AG08395 (cell line): ENCODE measurements around the gene PRRC2C.
"Not testable (repeated sequence)": the region's sequence is repeated elsewhere in the genome, so short reads cannot be mapped to it uniquely, and the experiment has no call there.

Source experiments
- DNase-seq: peaks from one replicate; pipeline ENCODE4 v3.0.0; 2012; ENCODE audit warnings: mixed read lengths, low spot score

The PRRC2C gene

DNA sequence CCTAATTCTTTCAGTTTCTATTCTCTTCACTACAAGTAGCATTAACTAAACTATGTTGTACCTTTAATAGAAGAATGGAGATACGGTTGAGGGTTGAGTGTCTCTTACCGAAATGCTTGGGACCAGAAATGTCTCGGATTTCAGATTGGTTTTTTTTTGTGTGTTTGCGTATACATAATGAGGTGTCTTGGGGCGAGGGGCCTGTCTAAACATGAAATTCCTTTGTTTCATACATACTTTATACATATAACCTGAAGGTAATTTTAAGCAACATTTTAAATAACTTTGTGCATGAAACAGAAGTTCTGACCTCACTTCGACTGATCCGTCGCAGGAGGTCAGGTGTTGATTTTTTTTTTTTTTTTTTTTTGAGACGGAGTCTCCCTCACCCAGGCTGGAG is 100.4 kb downstream of the PRRC2C start:
- no peak for DNase-seq

DNA sequence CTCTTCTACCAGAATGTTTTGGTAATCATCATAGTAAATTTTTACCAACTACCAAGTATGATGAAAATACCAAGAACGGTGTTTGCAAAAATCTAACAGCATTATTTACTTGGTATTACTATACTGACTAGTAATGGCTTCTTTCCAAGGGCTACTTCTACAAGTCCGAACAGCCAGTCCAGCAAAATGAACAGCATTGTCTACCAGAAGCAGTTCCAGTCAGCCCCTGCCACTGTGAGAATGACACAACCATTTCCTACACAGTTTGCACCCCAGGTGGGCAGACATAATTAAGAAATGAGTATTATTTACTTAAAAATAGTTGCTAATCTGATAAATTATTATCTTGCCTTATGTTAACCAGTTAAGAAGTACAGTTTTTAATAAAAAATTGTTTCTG is 102.9 kb downstream of the PRRC2C start:
- DNase-seq = no peak

DNA sequence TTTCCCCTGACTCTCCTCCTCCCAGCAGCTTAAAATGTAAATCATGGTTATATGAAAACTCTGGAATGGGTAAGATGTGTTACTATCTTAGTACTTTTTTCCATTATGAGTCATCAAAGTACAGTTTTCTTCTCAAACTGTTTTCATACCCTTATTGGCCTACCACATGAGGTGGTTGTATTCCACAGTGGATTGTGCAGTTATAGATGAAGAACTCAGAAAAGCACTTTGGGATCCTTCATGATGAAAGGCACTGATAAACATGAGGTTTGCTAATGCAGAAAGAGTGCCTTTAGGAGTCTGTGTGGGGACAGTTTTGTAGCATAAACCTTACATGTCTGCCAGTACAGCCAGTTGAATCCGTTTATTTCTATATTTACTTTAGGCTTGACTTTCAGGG is 104.7 kb downstream of the PRRC2C start:
- DNase-seq = peak; percentile 12

DNA sequence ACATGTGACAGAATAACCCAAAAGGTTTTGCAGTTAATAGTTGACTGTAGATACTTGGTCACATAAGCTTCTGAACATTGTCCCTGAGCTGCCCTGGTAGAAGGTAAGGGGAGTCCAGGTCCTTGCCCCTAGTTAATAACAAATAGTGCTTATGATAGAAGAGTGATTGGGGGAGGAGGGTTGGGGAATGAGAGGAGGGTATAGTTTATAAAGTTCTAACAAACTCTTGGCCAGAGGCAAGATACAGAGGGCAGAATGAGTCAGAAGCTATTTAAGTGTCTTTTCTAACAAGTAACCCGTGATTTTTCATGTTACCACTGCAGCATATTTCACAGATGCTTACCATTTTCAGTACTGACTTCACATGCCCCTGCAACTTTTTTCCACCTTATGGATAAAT is 110.0 kb downstream of the PRRC2C start:
- DNase-seq = peak; percentile 36

DNA sequence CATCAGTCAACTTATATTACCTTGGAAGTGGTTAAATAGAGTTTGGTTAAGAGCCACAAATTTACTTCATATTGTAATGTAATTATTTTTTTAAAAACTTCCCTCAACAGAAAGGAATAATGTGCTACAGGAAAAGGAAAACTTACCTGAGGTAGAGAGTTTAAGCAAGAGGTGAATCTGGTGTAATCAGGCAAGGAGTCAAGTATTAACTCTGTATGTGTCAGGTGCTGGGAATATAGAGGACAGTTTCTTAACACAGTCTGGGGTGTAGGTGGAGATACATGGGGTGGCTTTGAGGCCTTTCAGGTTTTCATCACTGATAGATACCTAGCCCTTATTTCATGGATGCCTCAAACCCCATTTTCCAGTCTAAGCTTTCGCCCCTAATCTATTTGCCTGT is 110.8 kb downstream of the PRRC2C start:
- no peak for DNase-seq

DNA sequence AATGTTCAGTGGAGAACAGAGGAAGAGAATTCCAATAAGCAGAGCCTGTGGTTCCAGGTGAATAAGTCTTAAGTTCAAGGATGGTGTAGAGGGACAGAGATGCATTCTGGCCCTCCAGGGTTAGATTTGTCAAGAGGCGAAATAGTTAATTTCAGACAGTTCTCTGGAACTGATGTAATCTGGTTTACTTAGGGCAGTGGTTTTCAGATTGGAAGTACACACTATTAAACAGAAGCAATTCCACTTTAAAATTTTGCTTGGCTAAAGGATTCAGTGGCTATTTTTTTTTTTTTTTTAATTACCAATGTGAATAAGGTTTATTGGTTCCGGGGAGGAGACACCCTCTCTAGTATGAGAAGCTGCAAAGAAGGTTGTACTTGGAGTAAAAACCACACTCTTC is 111.4 kb downstream of the PRRC2C start:
- DNase-seq = no peak

DNA sequence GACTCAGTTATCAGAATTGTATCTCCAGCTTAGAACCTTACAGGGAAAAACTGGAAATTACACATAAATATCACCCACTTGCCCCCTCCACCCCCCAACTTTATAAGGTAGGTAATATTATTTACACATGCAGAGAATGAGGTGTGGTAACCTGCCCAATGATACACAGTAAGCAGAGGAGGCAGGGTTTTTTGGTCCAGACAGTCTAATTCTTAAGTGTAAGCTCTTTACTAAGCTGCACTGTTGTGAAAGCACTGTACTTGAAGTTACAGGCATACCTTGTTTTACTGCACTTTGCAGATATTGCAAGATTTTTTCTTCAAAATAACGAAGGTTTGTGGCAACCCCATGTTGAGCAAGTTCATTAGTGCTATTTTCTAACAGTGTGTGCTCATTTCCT is 111.9 kb downstream of the PRRC2C start:
- DNase-seq = no peak

DNA sequence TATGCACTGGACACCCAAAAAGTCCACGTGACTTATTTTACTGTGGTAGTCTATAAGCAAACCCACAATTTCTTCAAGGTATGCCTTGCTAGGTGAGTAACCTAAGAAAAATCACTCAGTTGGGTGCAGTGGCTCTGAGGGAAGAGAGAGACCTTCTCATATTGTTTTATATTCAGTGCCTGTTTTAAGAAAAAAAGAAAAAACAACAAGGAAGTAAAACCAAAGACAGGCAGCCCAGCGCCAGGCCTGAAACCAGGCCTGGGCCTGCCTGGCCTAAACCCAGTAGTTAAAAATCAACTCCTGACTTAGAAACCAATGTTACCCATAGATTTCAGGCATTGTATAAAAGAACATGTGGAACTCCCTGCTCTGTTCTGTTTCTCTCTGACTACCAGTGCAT is 115.0 kb downstream of the PRRC2C start:
- DNase-seq = not testable (repeated sequence)

DNA sequence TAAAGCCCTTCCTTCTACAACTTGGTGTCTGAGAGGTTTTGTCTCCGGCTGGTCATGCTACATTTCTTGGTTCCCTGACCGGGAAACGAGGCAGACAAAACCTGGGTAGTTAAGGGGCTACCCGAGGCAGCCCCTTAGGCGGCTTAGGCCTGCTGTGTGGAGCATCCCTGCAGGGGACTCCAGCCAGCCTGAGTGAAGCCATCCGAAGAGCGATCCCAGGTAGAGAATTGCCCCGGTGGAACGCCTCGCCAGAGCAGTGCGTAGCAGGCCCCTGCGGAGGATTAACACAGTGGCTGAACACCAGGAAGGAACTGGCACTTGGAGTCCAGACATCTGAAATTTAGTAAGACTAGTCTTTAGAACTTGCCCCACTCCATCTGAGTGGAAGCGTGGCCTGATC is 115.5 kb downstream of the PRRC2C start:
- DNase-seq = no peak

DNA sequence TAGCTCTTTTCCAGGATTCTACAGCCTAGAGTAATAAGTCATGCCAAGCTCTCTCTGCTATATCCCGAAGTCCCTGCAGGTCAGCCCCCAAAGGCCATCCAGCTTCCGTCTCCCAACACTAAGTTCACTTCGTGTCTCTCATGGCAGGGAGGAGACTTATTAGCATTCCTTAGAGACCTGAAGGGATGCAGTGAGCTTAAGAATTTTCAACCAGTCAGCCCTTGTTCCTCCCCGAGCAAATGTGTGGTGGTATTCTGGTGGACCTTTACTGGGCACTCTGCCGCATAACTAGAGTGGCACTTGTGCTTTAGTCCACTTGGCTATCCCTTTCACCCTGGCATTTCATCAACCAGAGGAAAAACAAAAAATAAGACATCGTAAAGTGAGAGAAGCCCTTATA is 117.7 kb downstream of the PRRC2C start:
- DNase-seq = not testable (repeated sequence)

DNA sequence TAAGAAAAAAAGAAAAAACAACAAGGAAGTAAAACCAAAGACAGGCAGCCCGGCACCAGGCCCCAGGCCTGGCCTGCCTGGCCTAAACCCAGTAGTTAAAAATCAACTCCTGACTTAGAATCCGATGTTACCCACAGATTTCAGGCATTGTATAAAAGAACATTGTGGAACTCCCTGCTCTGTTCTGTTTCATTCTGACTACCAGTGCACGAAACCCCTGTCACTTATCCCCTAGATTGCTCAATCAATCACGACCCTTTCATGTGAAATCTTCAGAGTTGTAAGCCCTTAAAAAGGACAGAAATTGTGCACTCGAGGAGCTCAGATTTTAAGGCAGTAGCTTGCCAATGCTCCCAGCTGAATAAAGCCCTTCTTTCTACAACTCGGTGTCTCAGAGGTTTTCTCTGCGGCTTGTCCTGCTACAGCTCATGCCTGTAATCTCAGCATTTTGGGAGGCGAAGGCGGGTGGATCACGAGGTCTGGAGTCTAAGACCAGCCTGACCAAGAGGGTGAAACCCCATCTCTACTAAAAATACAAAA is 121.1 kb downstream of the PRRC2C start:
- DNase-seq = no peak

DNA sequence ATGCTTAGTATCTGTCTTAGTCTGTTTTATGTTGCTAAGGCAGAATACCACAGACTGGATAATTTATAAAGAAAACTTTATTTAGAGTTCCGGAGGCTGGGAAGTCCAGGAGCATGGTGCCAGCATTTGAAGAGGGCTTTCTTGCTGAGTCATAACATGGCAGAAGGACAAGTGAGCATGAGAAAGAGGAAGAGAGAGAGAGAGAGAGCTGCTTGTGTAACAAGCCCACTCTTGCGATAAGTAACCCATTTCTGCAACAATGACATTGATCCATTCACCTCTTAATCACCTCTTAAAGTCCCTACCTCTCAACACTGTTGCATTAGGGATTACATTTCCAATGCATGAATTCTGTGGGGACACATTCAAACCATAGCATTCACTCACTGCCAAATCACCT is 125.1 kb downstream of the PRRC2C start:
- no peak for DNase-seq

DNA sequence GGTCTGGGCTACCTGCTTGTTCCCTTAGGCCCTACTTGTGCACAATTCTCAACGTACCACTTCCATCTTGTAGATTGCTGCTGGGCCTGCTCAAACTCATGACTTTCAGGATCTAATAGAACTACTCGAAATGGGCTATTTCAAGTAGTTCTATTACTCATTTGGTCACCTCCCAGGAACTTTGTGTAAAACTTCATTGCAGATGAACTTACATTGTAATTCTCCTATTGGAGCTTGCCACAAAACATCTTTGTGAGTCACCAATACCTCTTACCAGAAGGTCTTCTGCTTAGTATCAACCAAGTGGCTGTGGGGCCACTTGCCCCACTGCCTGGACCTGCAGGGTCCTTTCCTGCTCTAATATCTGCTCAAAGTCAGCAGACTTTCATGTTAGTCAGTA is 126.0 kb downstream of the PRRC2C start:
- DNase-seq = peak; percentile 21

DNA sequence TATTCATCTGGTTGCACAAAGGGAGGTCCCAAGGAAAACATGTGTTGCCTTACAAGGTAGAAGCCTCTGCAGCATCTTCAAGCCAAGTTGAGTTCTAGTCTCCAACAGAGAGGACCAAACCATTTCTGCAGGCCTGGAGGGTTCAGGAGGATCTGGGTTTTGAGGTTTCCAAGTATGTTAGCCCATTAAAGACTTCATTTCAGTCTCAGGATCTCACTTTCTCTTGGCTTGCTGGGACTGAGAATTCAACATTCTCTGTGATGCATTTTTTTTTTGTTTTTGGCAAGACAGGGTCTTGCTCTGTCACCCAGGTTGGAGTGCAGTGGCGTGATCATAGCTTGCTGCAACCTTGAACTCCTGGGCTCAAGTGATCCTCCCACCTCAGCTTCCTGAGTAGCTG is 128.0 kb downstream of the PRRC2C start:
- DNase-seq = no peak

DNA sequence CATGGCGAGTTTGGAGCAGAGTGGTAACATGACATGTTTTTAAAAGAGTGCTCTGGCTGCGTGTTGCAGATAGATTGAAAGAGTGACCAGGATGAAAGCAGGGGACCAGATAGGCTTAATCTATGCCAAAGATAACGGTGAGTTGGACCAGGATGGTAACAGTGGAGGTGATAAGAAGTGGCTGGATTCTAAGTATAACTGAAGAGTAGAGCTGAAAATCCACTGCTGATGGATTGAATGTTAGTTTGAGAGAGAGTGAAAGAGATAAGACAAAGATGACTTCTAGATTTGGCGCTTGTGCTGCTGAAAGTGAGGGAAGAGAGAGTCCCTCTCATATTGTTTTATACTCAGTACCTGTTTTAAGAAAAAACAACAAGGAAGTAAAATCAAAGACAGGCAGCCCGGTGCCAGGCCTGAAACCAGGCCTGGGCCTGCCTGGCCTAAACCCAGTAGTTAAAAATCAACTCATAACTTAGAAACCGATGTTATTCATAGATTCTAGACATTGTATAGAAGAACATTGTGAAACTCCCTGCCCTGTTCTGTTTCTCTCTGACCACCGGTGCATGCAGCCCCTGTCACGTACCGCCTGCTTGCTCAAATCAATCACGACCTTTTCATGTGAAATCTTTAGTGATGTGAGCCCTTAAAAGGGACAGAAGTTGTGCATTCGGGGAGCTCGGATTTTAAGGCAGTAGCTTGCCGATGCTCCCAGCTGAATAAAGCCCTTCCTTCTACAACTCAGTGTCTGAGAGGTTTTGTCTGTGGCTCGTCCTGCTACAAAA is 130.0 kb downstream of the PRRC2C start:
- not testable (repeated sequence) for DNase-seq

DNA sequence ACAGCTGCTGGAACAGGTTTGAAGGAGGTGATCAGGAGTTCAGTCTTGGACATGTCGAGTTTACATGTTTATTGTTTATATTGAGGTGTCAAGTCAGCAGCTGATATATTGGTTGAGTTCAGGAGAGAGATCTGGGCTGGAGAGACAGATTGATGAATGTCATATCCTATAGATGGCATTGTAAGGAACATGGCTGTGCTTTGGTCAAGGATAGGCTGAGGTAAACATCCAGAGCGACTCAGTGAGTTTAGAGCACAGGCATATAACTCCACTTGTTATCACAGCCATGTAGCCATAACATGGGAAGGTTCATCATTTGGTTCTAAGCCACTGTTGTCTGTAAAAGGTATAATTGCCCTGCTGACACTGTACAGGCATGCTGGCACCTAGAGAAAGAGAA is 131.3 kb downstream of the PRRC2C start:
- no peak for DNase-seq

DNA sequence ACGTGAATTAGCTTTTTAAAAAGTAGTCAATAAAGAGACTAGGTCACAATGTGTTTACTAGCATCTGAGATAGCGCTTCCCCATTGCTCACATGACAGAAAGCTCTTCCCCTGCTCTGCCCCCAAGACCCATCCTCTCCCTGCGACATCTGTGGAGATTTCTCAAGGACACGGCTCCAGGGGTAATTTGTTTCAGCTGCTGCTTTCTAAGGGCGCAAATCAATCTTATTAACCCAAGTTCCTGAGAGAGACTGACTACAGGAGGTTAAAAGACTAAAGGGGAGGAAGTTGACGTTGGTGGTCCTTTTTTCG is 136.8 kb downstream of the PRRC2C start, which contains the start of gene MYOCOS:
TSS of gene MYOCOS (plus strand) at position 92 of the 311 bp plus-strand sequence. CDS start 1,641 bp downstream, outside the sequence.
- no peak for DNase-seq

DNA sequence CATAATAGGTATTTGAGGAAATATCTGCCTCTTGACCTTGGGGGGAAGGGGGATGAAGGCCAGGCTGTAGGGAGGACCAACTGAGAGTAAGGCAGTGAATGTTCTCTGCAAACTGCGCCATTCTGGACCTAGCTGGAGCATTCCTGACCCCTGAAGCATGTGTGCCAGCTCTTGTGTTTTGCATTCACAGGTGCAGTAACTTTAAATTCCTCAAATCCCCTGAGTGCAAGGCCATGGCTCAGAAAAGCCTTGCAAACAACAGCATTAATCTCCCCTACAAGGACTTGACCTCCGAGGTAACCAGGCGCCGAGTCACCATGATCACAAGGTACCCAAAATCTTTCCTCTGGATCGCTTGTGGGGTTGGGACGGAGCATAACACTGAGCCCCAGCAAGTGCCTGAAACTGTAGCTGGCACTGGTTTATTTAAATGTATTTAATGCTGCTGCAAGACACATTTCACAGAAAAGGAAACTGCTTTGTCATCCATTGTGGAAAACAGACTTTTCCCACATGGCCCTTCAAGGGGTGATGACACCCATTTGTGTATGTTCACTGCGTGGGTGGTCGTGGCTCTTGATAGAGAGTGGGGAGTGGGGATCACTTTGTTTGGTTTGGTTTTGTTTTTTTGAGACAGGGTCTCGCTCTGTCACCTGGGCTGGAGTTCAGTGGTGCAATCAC is 138.5 kb downstream of the PRRC2C start:
- DNase-seq = no peak

DNA sequence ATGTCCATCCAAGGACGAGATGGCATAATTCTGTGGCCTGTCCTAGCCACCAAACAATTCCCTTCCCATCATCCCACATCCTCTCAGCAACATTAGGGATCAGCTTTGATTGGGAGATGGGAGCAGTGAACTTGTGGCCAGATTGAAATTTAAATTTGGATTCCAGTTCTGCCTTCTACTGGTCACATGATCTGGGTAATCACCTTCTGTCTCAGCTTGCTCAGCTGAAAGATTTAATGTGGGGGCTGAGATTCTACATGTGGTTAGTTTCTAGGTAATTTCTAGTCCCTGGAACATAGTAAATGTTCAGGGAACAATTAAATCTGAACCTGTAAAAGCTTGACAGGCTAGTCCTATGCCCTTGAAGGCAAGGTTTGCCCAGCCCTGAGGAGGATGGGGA is 139.9 kb downstream of the PRRC2C start:
- no peak for DNase-seq

DNA sequence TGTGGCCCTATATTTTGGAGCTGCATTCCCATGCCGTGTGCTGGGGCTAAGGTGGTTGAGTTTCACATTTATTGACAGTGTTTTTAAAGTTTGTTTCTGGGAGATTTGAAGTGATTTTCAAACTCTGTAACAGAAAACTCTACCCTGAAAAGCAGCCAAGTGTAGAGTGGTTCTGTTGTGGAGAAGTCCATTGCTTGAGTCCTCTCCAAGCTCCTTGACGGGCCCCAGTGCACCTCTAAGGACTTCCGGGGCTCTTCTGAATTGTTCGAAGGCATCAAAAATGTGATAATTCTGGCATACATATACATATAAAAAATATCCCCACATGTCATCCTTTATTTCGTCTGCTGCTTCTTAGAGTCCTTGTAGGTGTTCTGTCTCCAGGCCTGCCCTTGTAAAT is 141.7 kb downstream of the PRRC2C start:
- no peak for DNase-seq

DNA sequence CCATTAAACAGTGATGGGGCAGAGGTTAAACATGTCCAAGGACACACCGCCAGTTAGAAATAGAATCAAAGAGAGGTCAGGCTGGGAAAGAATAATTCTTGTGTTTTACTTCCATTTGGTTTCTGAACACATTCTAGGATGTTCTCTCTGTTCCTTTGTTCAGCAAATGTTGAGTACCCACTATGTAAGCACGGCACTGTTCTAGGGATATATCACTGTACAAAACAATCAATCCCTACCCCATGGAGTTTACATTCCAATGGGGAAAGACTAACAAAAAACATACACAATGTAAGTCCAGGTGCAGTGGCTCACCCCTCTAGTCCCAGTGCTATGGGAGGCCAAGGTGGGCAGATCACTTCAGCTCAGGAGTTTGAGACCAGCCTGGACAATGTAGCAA is 142.9 kb downstream of the PRRC2C start:
- no peak for DNase-seq

DNA sequence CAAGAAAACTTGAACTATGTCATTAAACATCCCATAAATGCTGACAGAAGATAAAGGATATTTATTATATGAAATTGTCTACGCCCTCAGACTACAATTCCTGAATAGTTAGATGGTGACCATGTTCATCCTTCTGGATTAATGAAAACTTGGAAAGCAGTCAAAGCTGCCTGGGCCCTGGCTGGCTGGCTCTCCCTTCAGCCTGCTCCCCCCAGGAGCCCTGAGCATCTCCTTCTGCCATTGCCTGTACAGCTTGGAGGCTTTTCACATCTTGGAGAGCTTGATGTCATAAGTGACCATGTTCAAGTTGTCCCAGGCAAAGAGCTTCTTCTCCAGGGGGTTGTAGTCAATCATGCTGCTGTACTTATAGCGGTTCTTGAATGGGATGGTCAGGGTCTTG is 150.3 kb downstream of the PRRC2C start:
- DNase-seq = no peak

DNA sequence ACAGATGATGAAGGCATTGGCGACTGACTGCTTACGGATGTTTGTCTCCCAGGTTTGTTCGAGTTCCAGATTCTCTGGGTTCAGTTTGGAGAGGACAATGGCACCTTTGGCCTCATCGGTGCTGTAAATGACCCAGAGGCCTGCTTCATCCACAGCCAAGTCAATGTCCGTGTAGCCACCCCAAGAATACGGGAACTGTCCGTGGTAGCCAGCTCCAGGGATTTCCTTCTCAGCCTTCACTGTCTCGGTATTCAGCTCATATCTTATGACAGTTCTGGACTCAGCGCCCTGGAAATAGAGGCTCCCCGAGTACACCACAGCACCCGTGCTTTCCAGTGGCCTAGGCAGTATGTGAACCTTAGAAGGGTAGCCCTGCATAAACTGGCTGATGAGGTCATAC is 150.8 kb downstream of the PRRC2C start:
- DNase-seq = no peak
